Stimulated activated CD8-positive, alpha-beta memory T cell treated with anti-CD3 and anti-CD28 coated beads, Interleukin-4, amount 100 ng/mL, for 4 hours (primary cell): ENCODE measurements around the gene PPP1R13L.

Experiments used
- DNase-seq, 2 donors: peaks; one replicate each; pipeline ENCODE4 v3.0.0-alpha.2; 2020; ENCODE audit warnings: low read depth in 2 of 2, low spot score in 1 of 2

Gene PPP1R13L, protein sequence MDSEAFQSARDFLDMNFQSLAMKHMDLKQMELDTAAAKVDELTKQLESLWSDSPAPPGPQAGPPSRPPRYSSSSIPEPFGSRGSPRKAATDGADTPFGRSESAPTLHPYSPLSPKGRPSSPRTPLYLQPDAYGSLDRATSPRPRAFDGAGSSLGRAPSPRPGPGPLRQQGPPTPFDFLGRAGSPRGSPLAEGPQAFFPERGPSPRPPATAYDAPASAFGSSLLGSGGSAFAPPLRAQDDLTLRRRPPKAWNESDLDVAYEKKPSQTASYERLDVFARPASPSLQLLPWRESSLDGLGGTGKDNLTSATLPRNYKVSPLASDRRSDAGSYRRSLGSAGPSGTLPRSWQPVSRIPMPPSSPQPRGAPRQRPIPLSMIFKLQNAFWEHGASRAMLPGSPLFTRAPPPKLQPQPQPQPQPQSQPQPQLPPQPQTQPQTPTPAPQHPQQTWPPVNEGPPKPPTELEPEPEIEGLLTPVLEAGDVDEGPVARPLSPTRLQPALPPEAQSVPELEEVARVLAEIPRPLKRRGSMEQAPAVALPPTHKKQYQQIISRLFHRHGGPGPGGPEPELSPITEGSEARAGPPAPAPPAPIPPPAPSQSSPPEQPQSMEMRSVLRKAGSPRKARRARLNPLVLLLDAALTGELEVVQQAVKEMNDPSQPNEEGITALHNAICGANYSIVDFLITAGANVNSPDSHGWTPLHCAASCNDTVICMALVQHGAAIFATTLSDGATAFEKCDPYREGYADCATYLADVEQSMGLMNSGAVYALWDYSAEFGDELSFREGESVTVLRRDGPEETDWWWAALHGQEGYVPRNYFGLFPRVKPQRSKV

DNA sequence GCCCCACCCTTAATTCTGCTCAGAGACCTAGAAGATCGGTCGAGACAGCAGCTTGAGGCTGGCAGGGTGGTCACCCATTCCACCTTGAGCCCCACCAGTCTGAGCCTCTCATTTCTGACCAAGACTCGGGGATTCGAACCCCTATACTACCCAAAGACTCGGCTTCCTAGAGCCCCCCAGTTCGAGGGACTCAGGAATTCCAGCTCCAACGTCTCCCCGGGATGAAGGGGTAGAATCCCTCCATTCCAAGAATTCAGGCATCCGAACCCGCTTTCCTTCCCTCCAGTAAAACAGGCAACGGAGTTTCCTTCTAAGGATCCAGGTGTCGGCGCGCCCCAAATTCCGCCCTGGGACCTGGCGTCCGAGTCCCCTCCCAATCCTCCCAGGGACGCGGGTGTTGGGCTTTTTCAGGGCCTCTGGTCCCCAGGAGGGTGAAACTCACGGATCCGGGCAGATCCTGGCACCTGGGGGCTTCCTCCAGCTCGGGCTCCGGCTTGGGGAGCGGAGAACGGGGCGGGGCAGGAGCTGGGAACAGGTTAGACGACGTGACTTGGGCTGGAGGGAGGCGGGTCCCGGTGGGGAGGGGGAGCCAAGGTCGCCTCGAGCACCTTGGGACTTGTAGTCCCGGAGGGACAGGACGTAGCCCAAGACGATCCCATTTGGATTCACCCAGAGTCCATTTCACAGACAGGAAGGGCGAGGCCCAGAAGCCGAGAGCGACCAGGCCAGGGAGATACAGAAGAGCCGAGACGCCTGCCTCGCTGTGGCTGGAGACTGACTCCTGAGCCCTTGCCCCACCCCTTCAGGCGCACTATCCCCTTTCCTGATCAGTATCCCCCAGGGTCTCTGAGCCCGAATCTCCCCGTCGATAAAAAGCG lies at the start of gene PPP1R13L:
PPP1R13L (minus strand) TSS at position 513 of the 878 bp plus-strand sequence. CDS start 6,751 bp downstream, outside the sequence.
- no peak for DNase-seq

GRCh38 chr19:45451850-45452387 lies 47.0 kb upstream of the PPP1R13L start:
- DNase-seq = no peak

DNA sequence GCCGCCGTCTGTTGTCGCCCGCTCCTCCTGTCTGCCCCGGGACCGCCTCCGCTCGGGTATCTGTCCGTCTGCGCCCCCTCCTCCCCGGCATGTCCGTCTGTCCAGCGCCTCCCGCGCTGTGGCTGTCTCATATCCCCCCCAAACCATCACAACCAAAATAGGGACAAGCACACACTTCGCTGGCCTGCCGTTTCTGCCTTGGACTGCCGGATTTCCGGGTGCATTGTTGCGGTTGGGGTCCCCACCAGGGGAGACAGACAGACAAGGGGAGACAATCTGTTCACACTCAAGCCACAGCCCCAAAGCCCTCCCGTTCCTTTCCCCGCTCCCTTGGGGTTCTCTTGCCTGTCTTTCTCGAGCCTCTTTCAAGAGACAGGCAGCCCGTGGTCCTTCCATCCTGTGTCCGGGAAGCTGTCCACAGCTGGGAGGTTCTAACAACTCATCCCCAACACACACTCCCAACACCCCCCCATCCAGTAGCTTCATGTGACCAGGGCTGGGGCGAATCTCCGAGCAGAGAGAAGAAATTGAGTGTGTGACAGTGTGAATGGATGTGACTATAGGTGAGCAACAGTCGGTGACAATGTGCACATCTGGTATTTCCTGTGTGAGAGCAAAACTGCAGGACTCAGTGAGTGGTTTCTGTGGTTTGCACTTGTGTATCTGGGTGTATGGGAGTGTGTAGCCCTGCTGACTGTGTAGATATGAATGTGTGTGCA lies 46.4 kb upstream of the PPP1R13L start:
- DNase-seq = no peak

DNA sequence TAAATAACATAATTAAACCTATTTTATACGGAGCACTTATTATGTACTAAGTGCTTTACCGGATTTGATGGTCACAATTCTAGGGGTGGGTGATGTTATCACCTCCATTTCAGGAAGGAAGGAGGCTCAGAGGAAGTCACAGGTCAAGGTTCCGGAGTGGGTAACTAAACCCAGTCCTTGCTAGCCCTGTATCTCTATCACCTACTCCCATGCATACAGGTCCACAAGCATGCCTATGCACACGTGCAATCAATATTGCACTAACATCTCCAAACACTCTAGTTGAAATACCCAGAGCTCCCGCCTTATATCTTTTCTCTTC lies 45.1 kb upstream of the PPP1R13L start:
- no peak for DNase-seq

- no peak for DNase-seq
Observed at GRCh38 chr19:45448887-45449299, 44.0 kb upstream of the PPP1R13L start.

GRCh38 chr19:45448425-45448756 lies 43.5 kb upstream of the PPP1R13L start:
- DNase-seq = no peak

DNA sequence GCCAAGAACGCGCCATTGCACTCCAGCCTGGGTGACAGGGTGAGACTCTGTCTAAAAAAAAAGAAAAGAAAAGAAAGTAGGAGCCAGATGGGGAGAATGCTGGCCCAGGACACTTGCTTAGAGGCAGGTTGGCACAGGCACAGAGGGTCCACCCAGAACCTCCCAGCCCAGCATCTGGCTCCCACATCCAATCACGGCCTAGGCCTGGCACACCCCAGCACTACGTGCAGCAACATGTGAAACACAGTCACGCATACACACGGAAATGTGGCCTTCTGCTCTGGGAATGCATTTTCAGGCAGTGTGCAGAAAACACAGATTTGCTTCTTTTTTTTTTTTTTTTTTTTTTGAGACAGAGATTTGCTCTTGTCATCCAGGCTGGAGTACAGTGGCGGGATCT lies 42.1 kb upstream of the PPP1R13L start:
- DNase-seq = no peak

- no peak for DNase-seq
Observed at GRCh38 chr19:45446295-45446694, 41.4 kb upstream of the PPP1R13L start.

GRCh38 chr19:45445139-45445538 lies 40.3 kb upstream of the PPP1R13L start:
- no peak for DNase-seq

GRCh38 chr19:45444318-45445041 lies 39.6 kb upstream of the PPP1R13L start:
- DNase-seq = peak in 1 of 2 donors; percentile 65

DNA sequence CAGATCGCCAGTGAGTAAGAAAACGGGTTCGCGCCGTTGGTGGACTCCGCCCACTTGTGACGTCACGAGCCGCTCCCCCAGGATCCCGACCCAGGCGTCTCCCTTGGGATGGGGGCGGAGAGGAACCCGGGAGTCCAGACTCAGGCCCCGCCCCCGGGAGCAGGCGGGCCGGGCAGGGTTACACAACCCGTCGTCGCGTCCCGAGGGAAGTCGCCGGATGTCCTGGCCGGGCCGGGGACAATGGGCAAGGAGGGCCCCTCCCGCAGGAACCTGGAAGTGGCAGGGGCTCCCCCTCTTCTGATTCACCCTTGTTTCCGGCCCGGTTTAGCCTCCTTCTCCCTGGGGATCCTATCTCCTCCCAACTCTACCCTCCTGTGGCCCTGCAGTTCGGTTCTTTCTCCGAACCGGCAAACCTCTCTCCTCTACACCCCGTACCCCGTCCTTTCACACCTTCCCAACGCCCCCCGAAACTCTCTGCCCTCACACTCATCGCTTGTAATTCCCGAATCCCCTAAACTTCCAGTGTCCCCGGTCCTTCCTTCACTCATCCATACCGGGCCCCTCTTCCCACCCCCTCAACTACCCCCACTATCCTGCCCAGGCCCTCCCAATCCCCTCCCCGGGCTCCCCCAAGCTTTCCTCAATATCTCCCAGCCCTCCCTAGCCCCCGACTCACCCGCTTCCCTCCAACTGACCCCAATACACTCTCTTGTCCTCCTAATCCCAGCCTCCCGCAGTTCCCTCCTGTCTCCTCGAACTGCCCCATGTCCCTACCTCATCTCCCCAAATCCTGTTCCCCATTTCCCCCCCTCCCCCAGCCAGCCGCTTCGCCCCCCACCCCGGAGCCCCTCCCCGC lies 38.8 kb upstream of the PPP1R13L start:
- DNase-seq = no peak

GRCh38 chr19:45442778-45443461 lies 38.1 kb upstream of the PPP1R13L start:
- DNase-seq = no peak

GRCh38 chr19:45442408-45442777 lies 37.5 kb upstream of the PPP1R13L start:
- DNase-seq = no peak

GRCh38 chr19:45440873-45441654 lies 36.2 kb upstream of the PPP1R13L start:
- no peak for DNase-seq

DNA sequence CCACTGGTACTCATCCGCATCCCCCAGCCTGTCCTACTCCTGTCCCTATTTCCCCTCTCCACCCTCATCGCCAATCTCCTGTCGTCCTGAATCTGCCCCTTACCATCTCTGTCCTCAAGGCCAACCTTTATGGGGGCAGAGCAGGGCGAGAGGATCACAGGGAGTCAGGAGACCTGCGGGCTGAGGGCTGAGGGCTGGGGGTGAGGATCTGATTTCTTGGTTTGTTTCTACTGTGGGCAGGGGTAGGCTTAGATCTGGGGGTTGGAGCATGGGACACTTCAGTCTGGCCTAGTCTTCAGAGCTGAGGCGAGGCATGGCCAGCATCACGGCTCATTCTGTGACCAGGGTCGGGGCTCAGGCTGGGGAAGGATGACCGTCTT lies 35.4 kb upstream of the PPP1R13L start:
- DNase-seq = no peak

GRCh38 chr19:45439569-45440258 lies 34.8 kb upstream of the PPP1R13L start:
- DNase-seq = peak; percentile 70 to 76

DNA sequence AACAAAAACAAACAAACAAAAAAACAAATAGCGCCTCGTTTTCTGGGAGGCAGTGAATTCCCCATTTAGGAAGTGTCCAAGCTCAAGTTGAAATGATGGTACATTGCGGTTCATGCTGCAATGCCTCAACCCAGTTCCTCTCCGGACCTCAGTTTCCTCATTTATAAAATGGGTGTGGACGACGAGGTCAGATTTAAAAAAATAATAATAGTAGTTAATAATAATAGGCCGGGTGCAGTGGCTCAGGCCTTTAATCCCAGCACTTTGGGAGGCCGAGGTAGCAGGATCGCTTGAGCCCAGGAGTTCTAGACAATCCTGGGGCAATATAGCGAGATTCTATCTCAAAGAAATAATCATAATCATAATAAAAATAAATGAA lies 34.3 kb upstream of the PPP1R13L start:
- no peak for DNase-seq
